Measurements from ENCODE around the gene TYSND1. TPM values are rescaled to one million over a fixed set of nuclear protein-coding genes. Genes with fewer than 3 reads are reported as not detected.

TYSND1 gene
- 10 to 100 TPM; 18.6 to 48.8 (median 21.9) TPM for total RNA-seq

- peak; percentile 89 for TF ChIP-seq POLR2A (IDR thresholded peaks at IDR 0.05)
- no peak for TF ChIP-seq EP300 (IDR thresholded peaks at IDR 0.05; ENCODE audit: low read depth)
- peak; percentile 41 to 88 (median 69) for TF ChIP-seq CTCF (IDR thresholded peaks at IDR 0.05)
- peak; percentile 94 to 96 (median 95) for TF ChIP-seq POLR2AphosphoS5 (IDR thresholded peaks at IDR 0.05)
- WGBS, 2 donors (ENCODE audit: low coverage in 1 of 2): 0 to 1% methylated on average over 4 to 38 of the region's 39 CpGs
- in situ Hi-C loops (cut with MboI; ENCODE audit: low pct_ligation_motif_present in 1 of 4, low pct_unique_long_range_greater_than_20kb in 1 of 4, low sequenced_read_pairs in 3 of 4) (no loop called here), intact Hi-C loops (cut with DNase I; ENCODE audit: low total_unique reads) (loop anchor here (5.0 kb wide), 1 partner anchor 969 kb away; no protein-coding TSS in a partner anchor)
- Histone ChIP-seq H3K9me3 (no peaks in the 10 kb centered on the region), H3K4me1 (peaks cover 13 to 19% (median 17%) of the 10 kb centered on the region in 4 donors), H3K27me3 (no peaks in the 10 kb centered on the region), H3K36me3 (peaks cover 0 to 12% (median 3%) of the 10 kb centered on the region in 4 donors), H3K27ac (peak within 1 kb of the TSS; percentile 93 to 99 (median 98)), H3K4me3 (peak within 1 kb of the TSS; percentile 74 to 86 (median 76))
- DNase-seq: peak; percentile 98
Measured at GRCh38 chr10:70146489-70147258, at the start of gene TYSND1. TSS of gene TYSND1 (minus strand) at chr10:70146700. CDS start at chr10:70146586, 114 bp downstream.

- Histone ChIP-seq H3K4me1 (peaks cover 0 to 7% (median 2%) of the 10 kb centered on the region in 4 donors), H3K27ac (peak overlapping the region in 3 of 4 donors; percentile 0 to 55 (median 4)), H3K4me3 (no peak overlapping the region), H3K9me3 (no peaks in the 10 kb centered on the region), H3K27me3 (no peaks in the 10 kb centered on the region), H3K36me3 (peaks cover 0 to 4% (median under 1%) of the 10 kb centered on the region in 4 donors)
- in situ Hi-C loops (cut with MboI; ENCODE audit: low pct_ligation_motif_present in 1 of 4, low pct_unique_long_range_greater_than_20kb in 1 of 4, low sequenced_read_pairs in 3 of 4): no loop called here
- no peak for TF ChIP-seq EP300 (IDR thresholded peaks at IDR 0.05; ENCODE audit: low read depth)
- TF ChIP-seq POLR2A (IDR thresholded peaks at IDR 0.05): no peak
- TF ChIP-seq CTCF (IDR thresholded peaks at IDR 0.05): no peak
- TF ChIP-seq POLR2AphosphoS5 (IDR thresholded peaks at IDR 0.05): no peak
- 83 to 93% methylated on average over 6 to 7 of the region's 7 CpGs for WGBS, 2 donors (ENCODE audit: low coverage in 1 of 2)
- intact Hi-C loops (cut with DNase I; ENCODE audit: low total_unique reads): no loop called here
- DNase-seq: no peak
Measured at GRCh38 chr10:70193391-70193844, 46.9 kb upstream of the TYSND1 start.

- DNase-seq: no peak
- intact Hi-C loops (cut with DNase I; ENCODE audit: low total_unique reads) (no loop called here), in situ Hi-C loops (cut with MboI; ENCODE audit: low pct_ligation_motif_present in 1 of 4, low pct_unique_long_range_greater_than_20kb in 1 of 4, low sequenced_read_pairs in 3 of 4) (no loop called here)
- Histone ChIP-seq H3K27ac (peak overlapping the region; percentile 38 to 59 (median 48)), H3K9me3 (no peaks in the 10 kb centered on the region), H3K36me3 (no peaks in the 10 kb centered on the region), H3K27me3 (no peaks in the 10 kb centered on the region), H3K4me1 (peaks cover 0 to 7% (median 2%) of the 10 kb centered on the region in 4 donors), H3K4me3 (no peak overlapping the region)
- no peak for TF ChIP-seq EP300 (IDR thresholded peaks at IDR 0.05; ENCODE audit: low read depth)
- TF ChIP-seq POLR2AphosphoS5 (IDR thresholded peaks at IDR 0.05): no peak
- TF ChIP-seq POLR2A (IDR thresholded peaks at IDR 0.05): no peak
- no peak for TF ChIP-seq CTCF (IDR thresholded peaks at IDR 0.05)
- 85 to 96% methylated on average over 4 to 5 of the region's 5 CpGs for WGBS, 2 donors (ENCODE audit: low coverage in 1 of 2)
Measured at GRCh38 chr10:70192326-70192968, 45.9 kb upstream of the TYSND1 start.

GRCh38 chr10:70191972-70192305 lies 45.4 kb upstream of the TYSND1 start:
- intact Hi-C loops (cut with DNase I; ENCODE audit: low total_unique reads): no loop called here
- no peak for DNase-seq
- Histone ChIP-seq H3K4me1 (peaks cover 0 to 7% (median 2%) of the 10 kb centered on the region in 4 donors), H3K27ac (peak overlapping the region in 3 of 4 donors; percentile 38 to 59 (median 40)), H3K4me3 (no peak overlapping the region), H3K9me3 (no peaks in the 10 kb centered on the region), H3K36me3 (no peaks in the 10 kb centered on the region), H3K27me3 (no peaks in the 10 kb centered on the region)
- in situ Hi-C loops (cut with MboI; ENCODE audit: low pct_ligation_motif_present in 1 of 4, low pct_unique_long_range_greater_than_20kb in 1 of 4, low sequenced_read_pairs in 3 of 4): no loop called here
- peak in 2 of 3 donors; percentile 24 to 45 for TF ChIP-seq POLR2AphosphoS5 (IDR thresholded peaks at IDR 0.05)
- no peak for TF ChIP-seq EP300 (IDR thresholded peaks at IDR 0.05; ENCODE audit: low read depth)

Data from transverse colon (tissue), 4 donors.